Suprapubic skin (tissue), 4 donors: ENCODE data around the gene TTPAL. TPM values are rescaled to one million over a fixed set of nuclear protein-coding genes. Genes with fewer than 3 reads are reported as not detected.

ENCODE experiments used
- DNase-seq, 2 donors: peaks; one replicate each; pipeline ENCODE4 v3.0.0-alpha.2; 2019; ENCODE audit warnings: low spot score in 2 of 2
- H3K27ac ChIP-seq: fragments of 200-600 bp; sonication (generic); one replicate; pipeline ENCODE4 v1.5.1; 2019
- H3K27me3 ChIP-seq: fragments of 200-600 bp; sonication (generic); one replicate; pipeline ENCODE4 v1.5.1; 2019
- H3K36me3 ChIP-seq: fragments of 200-600 bp; sonication (generic); one replicate; pipeline ENCODE4 v1.5.1; 2019
- H3K4me1 ChIP-seq: fragments of 200-600 bp; sonication (generic); one replicate; pipeline ENCODE4 v1.5.1; 2019
- H3K4me3 ChIP-seq: fragments of 200-600 bp; sonication (generic); one replicate; pipeline ENCODE4 v1.5.1; 2019; ENCODE audit warnings: mild to moderate bottlenecking
- H3K9me3 ChIP-seq: fragments of 200-600 bp; sonication (generic); one replicate; pipeline ENCODE4 v1.5.1; 2019
- EP300 ChIP-seq: sonication (generic); formaldehyde crosslinking; IDR thresholded peaks from one replicate; pipeline ENCODE4 v1.6.1; 2017; ENCODE audit warnings: antibody characterized with exemption
- POLR2A ChIP-seq, 2 donors: fragments of 450-650 bp; IDR thresholded peaks; one replicate each; pipeline ENCODE4 v1.6.1; 2017; ENCODE audit warnings: antibody characterized with exemption in 2 of 2, mild to moderate bottlenecking in 2 of 2, moderate library complexity in 2 of 2
- POLR2AphosphoS5 ChIP-seq, 3 donors: sonication (generic); formaldehyde crosslinking; IDR thresholded peaks; one replicate each; pipeline ENCODE4 v1.6.1; 2017; ENCODE audit warnings: antibody characterized with exemption in 3 of 3
- WGBS: methylation state at CpG from one replicate; pipeline ENCODE4 v1.1.5; 2018; 5-methylcytosine and 5-hydroxymethylcytosine counted together
- total RNA-seq, 4 donors: library from RNA; depleted of rRNA; stranded (reverse); fragments of >200 nt; gene quantifications; one replicate each; pipeline ENCODE4 v1.1.0, GENCODE V29; 2016
- TF ChIP-seq, protein P1 (sequence below), 2 donors: fragments of 200-600 bp in 1 of 2; fragments of 450-650 bp in 1 of 2; sonication (generic) in 1 of 2; IDR thresholded peaks; one replicate each; pipeline ENCODE4 v1.5.1; 2016 to 2019; ENCODE audit warnings: antibody characterized with exemption in 2 of 2, mild to moderate bottlenecking in 1 of 2, moderate library complexity in 1 of 2

The TTPAL gene
- total RNA-seq, 4 donors from 2014 or later: 13.6 to 38.5 (median 29.4) TPM

GRCh38 chr20:44527716-44528199 is 52.1 kb downstream of the TTPAL start:
- TF ChIP-seq, protein P1, sequence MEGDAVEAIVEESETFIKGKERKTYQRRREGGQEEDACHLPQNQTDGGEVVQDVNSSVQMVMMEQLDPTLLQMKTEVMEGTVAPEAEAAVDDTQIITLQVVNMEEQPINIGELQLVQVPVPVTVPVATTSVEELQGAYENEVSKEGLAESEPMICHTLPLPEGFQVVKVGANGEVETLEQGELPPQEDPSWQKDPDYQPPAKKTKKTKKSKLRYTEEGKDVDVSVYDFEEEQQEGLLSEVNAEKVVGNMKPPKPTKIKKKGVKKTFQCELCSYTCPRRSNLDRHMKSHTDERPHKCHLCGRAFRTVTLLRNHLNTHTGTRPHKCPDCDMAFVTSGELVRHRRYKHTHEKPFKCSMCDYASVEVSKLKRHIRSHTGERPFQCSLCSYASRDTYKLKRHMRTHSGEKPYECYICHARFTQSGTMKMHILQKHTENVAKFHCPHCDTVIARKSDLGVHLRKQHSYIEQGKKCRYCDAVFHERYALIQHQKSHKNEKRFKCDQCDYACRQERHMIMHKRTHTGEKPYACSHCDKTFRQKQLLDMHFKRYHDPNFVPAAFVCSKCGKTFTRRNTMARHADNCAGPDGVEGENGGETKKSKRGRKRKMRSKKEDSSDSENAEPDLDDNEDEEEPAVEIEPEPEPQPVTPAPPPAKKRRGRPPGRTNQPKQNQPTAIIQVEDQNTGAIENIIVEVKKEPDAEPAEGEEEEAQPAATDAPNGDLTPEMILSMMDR (IDR thresholded peaks at IDR 0.05): no peak
- TF ChIP-seq POLR2AphosphoS5 (IDR thresholded peaks at IDR 0.05): no peak
- TF ChIP-seq EP300: no peak
- TF ChIP-seq POLR2A (IDR thresholded peaks at IDR 0.05): no peak
- H3K9me3 ChIP-seq: no peaks in the 10 kb centered on the region
- peaks cover 14% of the 10 kb centered on the region for H3K4me1 ChIP-seq
- H3K4me3 ChIP-seq: no peak overlapping the region
- WGBS: 65% methylated on average over 4 of the region's 4 CpGs
- DNase-seq: no peak
- H3K27ac ChIP-seq: no peak overlapping the region
- H3K36me3 ChIP-seq: no peaks in the 10 kb centered on the region
- no peaks in the 10 kb centered on the region for H3K27me3 ChIP-seq

GRCh38 chr20:44528309-44528708 is 52.6 kb downstream of the TTPAL start:
- H3K4me1 ChIP-seq: peaks cover 20% of the 10 kb centered on the region
- no peak for DNase-seq
- H3K4me3 ChIP-seq: no peak overlapping the region
- H3K27me3 ChIP-seq: no peaks in the 10 kb centered on the region
- 80% methylated on average over 6 of the region's 6 CpGs for WGBS
- no peaks in the 10 kb centered on the region for H3K36me3 ChIP-seq
- TF ChIP-seq POLR2A (IDR thresholded peaks at IDR 0.05) (no peak), POLR2AphosphoS5 (IDR thresholded peaks at IDR 0.05) (no peak)
- H3K9me3 ChIP-seq: no peaks in the 10 kb centered on the region
- H3K27ac ChIP-seq: no peak overlapping the region

DNA sequence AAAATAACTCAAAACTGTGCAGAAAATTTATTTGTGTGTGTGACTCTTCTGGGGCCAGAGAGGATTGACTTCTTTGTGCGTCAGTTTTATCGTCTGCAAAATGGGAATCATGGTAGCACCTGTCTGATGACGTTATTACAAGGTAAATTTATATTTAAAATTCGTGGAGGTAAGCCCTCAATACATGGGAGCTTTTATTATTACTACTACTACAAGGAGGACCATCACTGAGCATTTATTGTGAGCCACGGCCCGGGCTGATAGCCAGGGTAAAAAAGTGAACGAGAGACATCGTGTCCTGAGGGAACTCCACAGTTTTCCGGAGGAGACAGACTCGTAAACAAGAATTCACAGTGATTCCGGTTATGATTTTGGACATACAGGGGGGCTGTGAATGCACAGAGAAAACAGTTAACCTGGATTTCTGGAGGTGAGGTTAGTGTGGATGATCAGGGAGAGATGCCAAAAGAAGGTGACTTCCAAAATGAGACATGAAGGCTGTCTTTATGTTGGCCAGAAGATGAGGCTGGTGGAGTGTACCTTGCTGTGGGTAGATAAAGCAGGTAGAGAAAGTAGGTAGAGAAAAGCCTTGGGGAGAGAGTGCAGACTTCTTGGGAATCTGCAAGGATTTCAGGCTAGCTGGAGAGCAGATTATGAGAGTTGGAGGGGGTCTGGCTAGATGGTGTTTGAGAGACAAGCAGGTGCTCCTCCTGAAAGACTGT is 56.7 kb downstream of the TTPAL start:
- Histone ChIP-seq H3K27ac (peak overlapping the region; percentile 68), H3K27me3 (no peaks in the 10 kb centered on the region), H3K9me3 (no peaks in the 10 kb centered on the region), H3K36me3 (no peaks in the 10 kb centered on the region), H3K4me1 (peaks cover 20% of the 10 kb centered on the region), H3K4me3 (peak overlapping the region; percentile 94)
- DNase-seq: no peak
- TF ChIP-seq EP300 (no peak), POLR2AphosphoS5 (IDR thresholded peaks at IDR 0.05) (no peak), POLR2A (IDR thresholded peaks at IDR 0.05) (no peak)
- TF ChIP-seq, protein P1 (IDR thresholded peaks at IDR 0.05): no peak
- WGBS: 9% methylated on average over 11 of the region's 11 CpGs

DNA sequence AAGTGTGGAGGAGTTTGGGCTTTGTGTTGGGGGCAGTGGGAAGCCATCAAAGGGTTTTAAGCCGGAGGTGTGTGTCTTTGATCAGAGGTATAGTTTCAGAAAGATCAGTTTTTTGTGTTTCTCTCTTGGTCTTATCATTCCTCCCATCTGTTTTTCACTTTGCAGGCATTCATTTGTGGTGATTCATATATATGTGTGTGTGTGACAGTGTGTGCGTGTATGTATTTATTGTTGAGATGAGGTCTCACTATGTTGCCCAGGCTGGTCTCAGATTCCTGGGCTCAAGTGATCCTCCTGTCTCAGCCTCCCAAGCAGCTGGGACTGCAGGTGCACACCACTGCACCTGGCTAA is 57.3 kb downstream of the TTPAL start:
- H3K27ac ChIP-seq: no peak overlapping the region
- WGBS: 48% methylated on average over 2 of the region's 2 CpGs
- no peaks in the 10 kb centered on the region for H3K36me3 ChIP-seq
- H3K4me1 ChIP-seq: peaks cover 20% of the 10 kb centered on the region
- DNase-seq: no peak
- H3K27me3 ChIP-seq: no peaks in the 10 kb centered on the region
- H3K4me3 ChIP-seq: peak overlapping the region; percentile 94
- TF ChIP-seq EP300 (no peak), POLR2A (IDR thresholded peaks at IDR 0.05) (no peak), POLR2AphosphoS5 (IDR thresholded peaks at IDR 0.05) (no peak)
- TF ChIP-seq, protein P1 (IDR thresholded peaks at IDR 0.05): no peak
- H3K9me3 ChIP-seq: no peaks in the 10 kb centered on the region

DNA sequence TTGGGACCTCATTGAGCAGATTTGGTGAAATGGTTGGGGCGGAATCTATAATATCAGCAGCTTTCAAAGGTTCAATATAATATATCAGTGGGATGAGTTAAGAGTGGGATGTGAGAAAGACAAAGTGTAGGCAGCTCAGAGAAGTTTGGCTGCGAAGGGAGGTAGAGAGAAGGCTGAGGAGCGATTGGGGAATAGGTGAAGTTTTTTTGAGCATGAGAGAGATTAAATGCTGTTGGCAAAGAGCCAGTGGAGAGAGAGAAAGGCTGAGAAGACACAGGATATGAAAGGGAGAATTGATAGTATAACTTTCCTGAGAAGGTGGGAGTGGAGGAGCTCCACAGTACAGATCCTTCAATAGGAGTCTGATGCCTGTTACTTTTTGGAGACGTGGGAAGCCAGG is 58.3 kb downstream of the TTPAL start:
- TF ChIP-seq EP300 (no peak), POLR2A (IDR thresholded peaks at IDR 0.05) (no peak), POLR2AphosphoS5 (IDR thresholded peaks at IDR 0.05) (no peak)
- TF ChIP-seq, protein P1 (IDR thresholded peaks at IDR 0.05): no peak
- no peak overlapping the region for H3K4me3 ChIP-seq
- H3K36me3 ChIP-seq: no peaks in the 10 kb centered on the region
- peaks cover 20% of the 10 kb centered on the region for H3K4me1 ChIP-seq
- H3K27me3 ChIP-seq: no peaks in the 10 kb centered on the region
- WGBS: 75% methylated on average over 4 of the region's 4 CpGs
- H3K27ac ChIP-seq: no peak overlapping the region
- DNase-seq: no peak
- no peaks in the 10 kb centered on the region for H3K9me3 ChIP-seq
